CD1c-positive myeloid dendritic cell (primary cell): Measurements from ENCODE around the gene SLC15A4.

ENCODE experiments used
- DNase-seq: peaks from one replicate; pipeline ENCODE4 v3.0.0-alpha.2; 2016; ENCODE audit errors: extremely low spot score

The SLC15A4 gene

GRCh38 chr12:128755566-128755965 is 68.2 kb downstream of the SLC15A4 start:
- no peak for DNase-seq

DNA sequence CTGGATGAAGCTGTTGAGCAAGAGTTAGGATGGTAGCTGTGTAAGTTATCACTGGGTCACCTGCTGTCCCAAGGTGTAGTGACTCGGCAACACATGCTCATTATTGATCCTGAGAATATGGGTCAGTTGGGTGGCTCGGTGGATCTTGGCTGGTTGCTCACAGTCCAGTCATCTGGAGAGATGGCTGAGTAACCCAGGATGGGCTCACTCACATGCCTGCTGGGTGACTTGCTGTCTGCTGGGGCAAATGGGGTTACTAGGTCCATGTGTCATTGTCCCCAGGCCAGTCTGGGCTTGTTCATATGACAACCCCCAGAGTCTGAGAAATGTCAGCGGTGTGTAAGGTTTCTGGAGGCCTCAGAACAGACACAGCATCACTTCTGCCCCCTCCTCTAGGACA is 69.5 kb downstream of the SLC15A4 start:
- DNase-seq, result no peak

DNA sequence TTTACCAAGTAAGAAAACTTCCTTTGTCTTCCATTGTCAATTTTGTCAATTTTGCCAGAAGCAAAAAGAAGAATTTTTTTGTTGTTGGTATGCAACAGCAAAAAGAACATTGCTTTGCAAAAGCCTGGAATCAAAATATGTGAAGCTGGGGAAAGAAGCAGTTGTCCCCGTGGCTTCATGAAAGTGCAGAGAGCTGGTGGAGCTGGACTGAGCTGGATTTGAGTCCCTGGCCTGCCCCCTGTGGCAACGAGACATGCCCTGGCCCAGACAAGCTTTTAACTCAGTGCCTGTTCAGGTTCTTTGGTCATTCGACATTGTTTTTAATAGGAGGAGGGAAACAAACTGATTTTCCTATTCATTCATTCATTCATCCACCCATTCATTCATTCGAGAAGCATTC is 70.3 kb downstream of the SLC15A4 start:
- DNase-seq, result no peak

DNA sequence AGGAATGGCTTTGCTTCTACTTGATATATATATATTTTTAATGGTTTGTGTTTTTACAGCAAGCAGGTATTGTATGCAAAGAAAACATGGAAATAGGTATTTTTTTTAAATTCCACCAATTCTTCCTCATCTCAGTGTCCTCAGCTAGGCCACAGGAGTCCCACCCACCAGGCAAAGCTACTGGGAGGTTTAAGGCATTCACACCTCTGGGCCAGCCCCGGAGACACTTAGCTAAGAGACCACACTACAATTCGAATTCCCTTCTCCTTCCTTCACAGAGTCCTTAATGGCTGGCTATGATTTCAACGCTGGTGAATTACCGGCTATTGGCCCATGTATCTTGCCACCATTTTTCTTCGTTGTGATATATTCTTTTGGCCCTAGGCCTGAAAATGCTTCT is 71.4 kb downstream of the SLC15A4 start:
- no peak for DNase-seq

DNA sequence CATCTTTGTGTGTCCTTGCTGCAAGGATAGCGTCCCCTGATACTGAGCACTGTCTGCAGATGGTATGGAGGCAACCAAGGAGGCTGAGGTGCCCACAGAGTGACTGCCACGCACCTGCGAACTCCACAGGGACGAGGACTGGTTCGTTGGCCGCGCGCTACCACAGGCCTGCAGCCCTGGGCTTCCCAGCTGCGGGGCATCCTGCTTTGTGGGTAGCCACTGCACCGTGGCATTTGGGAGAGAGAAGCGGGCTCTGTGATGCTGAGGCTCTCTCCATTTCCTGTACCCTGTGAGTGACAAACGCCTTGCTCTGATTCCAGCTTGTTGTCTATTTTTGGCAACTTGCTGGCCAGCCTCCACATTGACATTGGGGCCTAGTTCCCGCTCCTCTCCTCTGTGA is 76.3 kb downstream of the SLC15A4 start:
- DNase-seq, result no peak

DNA sequence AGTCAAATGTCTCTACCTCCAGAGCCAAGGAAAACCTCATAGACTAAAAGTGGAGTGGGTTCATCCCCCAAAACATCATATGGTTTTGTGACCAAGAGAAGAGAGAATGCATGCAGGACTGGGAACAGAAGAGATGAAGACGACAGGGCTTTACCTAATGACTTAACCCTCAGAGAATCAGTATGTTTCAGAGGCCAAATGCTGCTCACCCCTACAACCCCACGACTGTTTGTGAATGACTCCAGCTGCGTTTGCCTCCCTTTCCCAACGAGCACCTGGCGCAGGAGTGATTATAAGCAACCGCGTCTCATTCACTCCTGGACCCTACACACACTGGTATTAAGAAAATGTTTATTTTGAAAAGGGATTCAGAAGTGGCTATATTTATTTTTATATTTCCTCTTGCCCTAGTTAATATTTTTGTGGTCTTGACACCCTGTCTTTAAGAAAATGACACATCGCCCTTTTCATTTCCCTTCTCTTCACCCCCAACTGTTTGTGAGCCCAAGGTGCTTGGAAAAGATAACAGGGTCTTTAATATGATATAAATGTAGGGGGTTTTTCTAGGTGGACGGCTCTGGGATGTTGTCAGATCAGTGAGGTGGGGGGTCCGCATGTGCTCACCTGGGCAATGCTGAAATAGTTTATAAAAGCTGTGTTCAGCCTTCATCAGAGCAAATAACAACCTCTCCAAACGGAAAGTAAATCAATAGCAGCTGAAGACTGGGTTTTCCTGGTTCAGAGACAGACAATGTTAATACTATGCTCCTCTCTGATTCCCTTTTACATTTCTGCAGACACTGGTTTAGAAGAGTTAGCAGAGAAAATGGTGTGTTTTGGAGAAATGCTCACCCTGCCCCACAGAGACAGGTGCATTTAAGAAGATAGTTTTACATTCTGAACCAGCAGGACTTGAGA is 77.7 kb downstream of the SLC15A4 start:
- DNase-seq, result no peak

DNA sequence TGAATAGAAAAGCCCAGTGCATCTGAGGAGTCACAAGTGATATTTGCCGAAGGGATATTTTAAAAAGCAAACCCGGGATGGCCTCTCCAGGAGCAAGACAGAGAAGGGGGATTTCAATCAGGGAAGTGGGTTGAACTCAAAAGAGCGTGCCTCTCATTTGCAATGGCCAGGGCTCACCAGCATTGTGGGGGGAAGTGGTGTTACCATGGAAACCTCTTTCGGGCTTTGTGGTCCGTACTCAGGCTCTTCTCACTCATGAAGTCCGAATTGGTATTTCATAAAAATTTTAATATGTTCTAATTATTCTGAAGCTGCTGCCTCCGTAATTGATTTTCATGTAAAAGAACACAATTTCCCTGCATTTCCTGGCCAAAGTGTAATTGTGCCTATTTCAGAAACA is 79.8 kb downstream of the SLC15A4 start:
- no peak for DNase-seq
